Ishikawa (cell line): ENCODE measurements around the gene GDF10.

Source experiments
- EGR1 ChIP-seq: IDR thresholded peaks from 2 replicates; pipeline ENCODE4 v1.6.1; 2012
- TF ChIP-seq, protein P1 (sequence below): IDR thresholded peaks from 2 replicates; pipeline ENCODE4 v1.6.1; 2012; ENCODE audit warnings: low read depth, mild to moderate bottlenecking

DNA sequence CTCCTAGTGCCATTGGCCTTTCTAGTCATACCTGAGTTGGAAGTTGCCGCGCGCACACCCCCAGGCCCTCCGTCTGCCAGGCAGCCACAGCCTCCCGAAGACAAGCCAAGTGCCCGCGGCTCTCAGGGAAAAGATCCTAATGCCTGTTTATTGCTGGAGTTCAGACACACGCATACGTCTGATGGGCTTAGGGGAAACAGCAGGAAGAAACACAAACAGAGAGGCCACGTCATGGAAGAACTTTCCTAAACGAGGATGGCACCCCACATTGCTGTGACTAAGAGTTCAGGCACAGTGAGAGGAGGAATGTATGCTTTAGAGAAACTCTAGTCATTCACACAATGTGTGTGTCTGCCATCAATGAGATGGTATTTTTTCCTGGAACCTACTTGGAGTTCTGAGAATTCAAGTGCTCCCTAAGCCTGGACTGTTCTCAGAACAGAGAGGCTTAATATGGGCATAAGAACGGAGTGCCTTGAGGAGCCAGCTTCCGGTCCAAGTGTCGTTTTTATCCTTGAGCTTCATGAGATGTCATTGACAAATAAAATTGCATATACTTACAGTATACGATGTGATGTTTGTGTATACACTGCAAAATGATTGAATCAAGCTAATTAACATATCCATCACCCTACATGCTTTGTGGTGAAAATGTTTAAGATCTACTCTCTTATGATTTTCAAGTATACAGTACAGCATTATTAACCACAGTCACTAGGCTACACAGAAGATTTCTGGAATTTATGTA, 36.6 kb downstream of the GDF10 start:
- TF ChIP-seq, protein P1, sequence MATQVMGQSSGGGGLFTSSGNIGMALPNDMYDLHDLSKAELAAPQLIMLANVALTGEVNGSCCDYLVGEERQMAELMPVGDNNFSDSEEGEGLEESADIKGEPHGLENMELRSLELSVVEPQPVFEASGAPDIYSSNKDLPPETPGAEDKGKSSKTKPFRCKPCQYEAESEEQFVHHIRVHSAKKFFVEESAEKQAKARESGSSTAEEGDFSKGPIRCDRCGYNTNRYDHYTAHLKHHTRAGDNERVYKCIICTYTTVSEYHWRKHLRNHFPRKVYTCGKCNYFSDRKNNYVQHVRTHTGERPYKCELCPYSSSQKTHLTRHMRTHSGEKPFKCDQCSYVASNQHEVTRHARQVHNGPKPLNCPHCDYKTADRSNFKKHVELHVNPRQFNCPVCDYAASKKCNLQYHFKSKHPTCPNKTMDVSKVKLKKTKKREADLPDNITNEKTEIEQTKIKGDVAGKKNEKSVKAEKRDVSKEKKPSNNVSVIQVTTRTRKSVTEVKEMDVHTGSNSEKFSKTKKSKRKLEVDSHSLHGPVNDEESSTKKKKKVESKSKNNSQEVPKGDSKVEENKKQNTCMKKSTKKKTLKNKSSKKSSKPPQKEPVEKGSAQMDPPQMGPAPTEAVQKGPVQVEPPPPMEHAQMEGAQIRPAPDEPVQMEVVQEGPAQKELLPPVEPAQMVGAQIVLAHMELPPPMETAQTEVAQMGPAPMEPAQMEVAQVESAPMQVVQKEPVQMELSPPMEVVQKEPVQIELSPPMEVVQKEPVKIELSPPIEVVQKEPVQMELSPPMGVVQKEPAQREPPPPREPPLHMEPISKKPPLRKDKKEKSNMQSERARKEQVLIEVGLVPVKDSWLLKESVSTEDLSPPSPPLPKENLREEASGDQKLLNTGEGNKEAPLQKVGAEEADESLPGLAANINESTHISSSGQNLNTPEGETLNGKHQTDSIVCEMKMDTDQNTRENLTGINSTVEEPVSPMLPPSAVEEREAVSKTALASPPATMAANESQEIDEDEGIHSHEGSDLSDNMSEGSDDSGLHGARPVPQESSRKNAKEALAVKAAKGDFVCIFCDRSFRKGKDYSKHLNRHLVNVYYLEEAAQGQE, result no peak
- no peak for TF ChIP-seq EGR1
